GM12872 (cell line): ENCODE measurements around the gene PPP1R17.

Experiments
- CTCF ChIP-seq: IDR thresholded peaks from 3 replicates; pipeline ENCODE4 v1.5.1; 2011; ENCODE audit warnings: low read depth, mild to moderate bottlenecking, low read length, moderate library complexity; ENCODE audit not compliant: insufficient read depth

The PPP1R17 gene

GRCh38 chr7:31683445-31684225 lies 3.4 kb upstream of the PPP1R17 start:
- TF ChIP-seq CTCF = no peak

- no peak for TF ChIP-seq CTCF
Observed at GRCh38 chr7:31688372-31688771, 1.4 kb downstream of the PPP1R17 start.

GRCh38 chr7:31688996-31689395 lies 2.0 kb downstream of the PPP1R17 start:
- TF ChIP-seq CTCF = no peak

- no peak for TF ChIP-seq CTCF
Observed at GRCh38 chr7:31690935-31691334, 3.9 kb downstream of the PPP1R17 start.

GRCh38 chr7:31692451-31692850 lies 5.4 kb downstream of the PPP1R17 start:
- TF ChIP-seq CTCF = no peak

GRCh38 chr7:31692871-31693270 lies 5.9 kb downstream of the PPP1R17 start:
- TF ChIP-seq CTCF = no peak

- TF ChIP-seq CTCF = no peak
Observed at GRCh38 chr7:31695859-31696614, 9.0 kb downstream of the PPP1R17 start.
